ENCODE measurements around the gene RASSF3.

The RASSF3 gene

GRCh38 chr12:64736771-64737170, 126.5 kb downstream of the RASSF3 start:
- no peaks in the 10 kb centered on the region for H3K9me3 Mint-ChIP-seq
- no peaks in the 10 kb centered on the region for H3K27me3 Mint-ChIP-seq
- H3K4me3 Mint-ChIP-seq = no peak overlapping the region
- H3K27ac Mint-ChIP-seq (ENCODE audit: low read depth) = no peak overlapping the region
- H3K36me3 Mint-ChIP-seq (ENCODE audit: insufficient read depth) = peaks cover 39% of the 10 kb centered on the region
- ATAC-seq (replicated peaks; ENCODE audit: extremely low read depth, poor library complexity, severe bottlenecking) = no peak
- DNase-seq (ENCODE audit: low spot score in 2 of 2) = no peak
- peaks cover 5% of the 10 kb centered on the region for H3K4me1 Mint-ChIP-seq

- Mint-ChIP-seq H3K27ac (ENCODE audit: low read depth) (no peak overlapping the region), H3K9me3 (no peaks in the 10 kb centered on the region), H3K4me1 (peaks cover 5% of the 10 kb centered on the region), H3K36me3 (ENCODE audit: insufficient read depth) (peaks cover 41% of the 10 kb centered on the region), H3K27me3 (no peaks in the 10 kb centered on the region), H3K4me3 (no peak overlapping the region)
- DNase-seq (ENCODE audit: low spot score in 2 of 2) (no peak), ATAC-seq (replicated peaks; ENCODE audit: extremely low read depth, poor library complexity, severe bottlenecking) (no peak)
These were observed 127.2 kb downstream of the RASSF3 start for GRCh38 chr12:64737539-64737938.

GRCh38 chr12:64739778-64740177, 129.5 kb downstream of the RASSF3 start:
- DNase-seq (ENCODE audit: low spot score in 2 of 2) (no peak), ATAC-seq (replicated peaks; ENCODE audit: extremely low read depth, poor library complexity, severe bottlenecking) (no peak)
- peaks cover 5% of the 10 kb centered on the region for H3K4me1 Mint-ChIP-seq
- H3K27me3 Mint-ChIP-seq = no peaks in the 10 kb centered on the region
- no peak overlapping the region for H3K4me3 Mint-ChIP-seq
- no peak overlapping the region for H3K27ac Mint-ChIP-seq (ENCODE audit: low read depth)
- H3K36me3 Mint-ChIP-seq (ENCODE audit: insufficient read depth) = peaks cover 46% of the 10 kb centered on the region
- H3K9me3 Mint-ChIP-seq = no peaks in the 10 kb centered on the region

GRCh38 chr12:64740646-64741045, 130.4 kb downstream of the RASSF3 start:
- H3K9me3 Mint-ChIP-seq = no peaks in the 10 kb centered on the region
- H3K27me3 Mint-ChIP-seq = no peaks in the 10 kb centered on the region
- peaks cover 5% of the 10 kb centered on the region for H3K4me1 Mint-ChIP-seq
- peaks cover 46% of the 10 kb centered on the region for H3K36me3 Mint-ChIP-seq (ENCODE audit: insufficient read depth)
- H3K4me3 Mint-ChIP-seq = no peak overlapping the region
- DNase-seq (ENCODE audit: low spot score in 2 of 2) = no peak
- no peak overlapping the region for H3K27ac Mint-ChIP-seq (ENCODE audit: low read depth)
- ATAC-seq (replicated peaks; ENCODE audit: extremely low read depth, poor library complexity, severe bottlenecking) = no peak

- Mint-ChIP-seq H3K27ac (ENCODE audit: low read depth) (no peak overlapping the region), H3K27me3 (no peaks in the 10 kb centered on the region), H3K4me3 (no peak overlapping the region), H3K36me3 (ENCODE audit: insufficient read depth) (peaks cover 43% of the 10 kb centered on the region), H3K4me1 (peaks cover 3% of the 10 kb centered on the region), H3K9me3 (no peaks in the 10 kb centered on the region)
- DNase-seq (ENCODE audit: low spot score in 2 of 2) (no peak), ATAC-seq (replicated peaks; ENCODE audit: extremely low read depth, poor library complexity, severe bottlenecking) (no peak)
These were observed 132.1 kb downstream of the RASSF3 start for GRCh38 chr12:64742416-64742815.

- no peaks in the 10 kb centered on the region for H3K4me1 Mint-ChIP-seq
- H3K27me3 Mint-ChIP-seq = no peaks in the 10 kb centered on the region
- DNase-seq (ENCODE audit: low spot score in 2 of 2) = no peak
- H3K9me3 Mint-ChIP-seq = no peaks in the 10 kb centered on the region
- no peak overlapping the region for H3K27ac Mint-ChIP-seq (ENCODE audit: low read depth)
- H3K36me3 Mint-ChIP-seq (ENCODE audit: insufficient read depth) = peaks cover 41% of the 10 kb centered on the region
- H3K4me3 Mint-ChIP-seq = no peak overlapping the region
- ATAC-seq (replicated peaks; ENCODE audit: extremely low read depth, poor library complexity, severe bottlenecking) = no peak
These were observed 132.9 kb downstream of the RASSF3 start for GRCh38 chr12:64743206-64743605.

- H3K4me1 Mint-ChIP-seq = no peaks in the 10 kb centered on the region
- no peak overlapping the region for H3K27ac Mint-ChIP-seq (ENCODE audit: low read depth)
- ATAC-seq (replicated peaks; ENCODE audit: extremely low read depth, poor library complexity, severe bottlenecking) = no peak
- DNase-seq (ENCODE audit: low spot score in 2 of 2) = no peak
- peaks cover 37% of the 10 kb centered on the region for H3K36me3 Mint-ChIP-seq (ENCODE audit: insufficient read depth)
- H3K4me3 Mint-ChIP-seq = no peak overlapping the region
- no peaks in the 10 kb centered on the region for H3K27me3 Mint-ChIP-seq
- no peaks in the 10 kb centered on the region for H3K9me3 Mint-ChIP-seq
These were observed 134.3 kb downstream of the RASSF3 start for GRCh38 chr12:64744422-64745258.

GRCh38 chr12:64745259-64745807, 135.0 kb downstream of the RASSF3 start:
- Mint-ChIP-seq H3K4me1 (no peaks in the 10 kb centered on the region), H3K9me3 (no peaks in the 10 kb centered on the region), H3K27me3 (no peaks in the 10 kb centered on the region), H3K4me3 (no peak overlapping the region), H3K27ac (ENCODE audit: low read depth) (no peak overlapping the region), H3K36me3 (ENCODE audit: insufficient read depth) (peaks cover 31% of the 10 kb centered on the region)
- no peak for DNase-seq (ENCODE audit: low spot score in 2 of 2)
- ATAC-seq (replicated peaks; ENCODE audit: extremely low read depth, poor library complexity, severe bottlenecking) = no peak

- Mint-ChIP-seq H3K36me3 (ENCODE audit: insufficient read depth) (peaks cover 26% of the 10 kb centered on the region), H3K27ac (ENCODE audit: low read depth) (no peak overlapping the region), H3K4me1 (no peaks in the 10 kb centered on the region)
These were observed 135.7 kb downstream of the RASSF3 start for GRCh38 chr12:64745980-64746379.

GRCh38 chr12:64746663-64747062, 136.4 kb downstream of the RASSF3 start:
- no peaks in the 10 kb centered on the region for H3K9me3 Mint-ChIP-seq
- ATAC-seq (replicated peaks; ENCODE audit: extremely low read depth, poor library complexity, severe bottlenecking) (no peak), DNase-seq (ENCODE audit: low spot score in 2 of 2) (no peak)
- H3K4me3 Mint-ChIP-seq = no peak overlapping the region
- H3K27me3 Mint-ChIP-seq = no peaks in the 10 kb centered on the region
- H3K4me1 Mint-ChIP-seq = no peaks in the 10 kb centered on the region
- H3K27ac Mint-ChIP-seq (ENCODE audit: low read depth) = peak overlapping the region; percentile 21
- H3K36me3 Mint-ChIP-seq (ENCODE audit: insufficient read depth) = peaks cover 22% of the 10 kb centered on the region

More at GRCh38 chr12:64745980-64746379, 135.7 kb downstream of the RASSF3 start:
- Mint-ChIP-seq H3K4me3 (no peak overlapping the region), H3K9me3 (no peaks in the 10 kb centered on the region), H3K27me3 (no peaks in the 10 kb centered on the region)
- DNase-seq (ENCODE audit: low spot score in 2 of 2) (no peak), ATAC-seq (replicated peaks; ENCODE audit: extremely low read depth, poor library complexity, severe bottlenecking) (no peak)
